ENCODE data around the gene CEP112. TPM values are rescaled to one million over a fixed set of nuclear protein-coding genes. Genes with fewer than 3 reads are reported as not detected.

The CEP112 gene
- total and polyA plus RNA-seq, 2 of the 4 experiments (the other 2 are of a cell fraction) = 2.5 to 5.6 TPM

- H2BK20ac ChIP-seq (ENCODE audit: low read depth, low read length) = no peak overlapping the region
- DNase-seq (peak; percentile 70), ATAC-seq (ENCODE audit: low read depth) (no peak; the same call in 1 of the 2 replicates)
- no peak overlapping the region for H2AFZ ChIP-seq (replicated peaks; ENCODE audit: low read length, poor library complexity)
- H4K5ac ChIP-seq (ENCODE audit: low read depth, low read length) = no peak overlapping the region
- no peak overlapping the region for H3K18ac ChIP-seq (ENCODE audit: low read depth, low read length)
- no peak overlapping the region for H3K4ac ChIP-seq (ENCODE audit: low read depth, low read length)
- no peak overlapping the region for H3K4me3 ChIP-seq (ENCODE audit: insufficient read depth, low read depth, low read length)
- no peak overlapping the region for H3K23ac ChIP-seq (ENCODE audit: low read depth, low read length)
- H2BK5ac ChIP-seq (ENCODE audit: low read depth, low read length, poor library complexity, severe bottlenecking) = no peak overlapping the region
- H3K14ac ChIP-seq (replicated peaks; ENCODE audit: low read depth, low read length) = no peak overlapping the region
- no peak overlapping the region for H2BK120ac ChIP-seq (ENCODE audit: low read depth, low read length)
- H3K9me3 ChIP-seq (ENCODE audit: control insufficient read depth, insufficient read depth, low read length) = no peaks in the 10 kb centered on the region
- peak; percentile 41; the same call in 1 of the 2 replicates for TF ChIP-seq BHLHE40 (IDR thresholded peaks at IDR 0.05; ENCODE audit: low read depth, low read length)
- no peak for TF ChIP-seq MAFK (IDR thresholded peaks at IDR 0.05; ENCODE audit: low read depth, low read length)
- peak; percentile 83 for TF ChIP-seq NFE2L2 (IDR thresholded peaks at IDR 0.05; ENCODE audit: low read depth, low read length)
- no peaks in the 10 kb centered on the region for H4K20me1 ChIP-seq (ENCODE audit: insufficient read depth, low read length)
- no peaks in the 10 kb centered on the region for H3K27me3 ChIP-seq (ENCODE audit: control insufficient read depth, insufficient read depth, low read length)
- H3K79me1 ChIP-seq (ENCODE audit: low read depth in 1 of 2, low read length in 2 of 2) = no peaks in the 10 kb centered on the region
- dilution Hi-C loops (cut with HindIII; ENCODE audit: low sequenced_read_pairs, unreplicated experiment) (no loop called here), intact Hi-C loops (cut with micrococcal nuclease) (no loop called here), in situ Hi-C loops (cut with MboI; ENCODE audit: low sequenced_read_pairs) (no loop called here)
- H4K8ac ChIP-seq (ENCODE audit: low read depth in 2 of 2, low read length in 2 of 2) = no peak overlapping the region
- peaks cover 5% of the 10 kb centered on the region; the same call in 1 of the 2 replicates for H3K4me1 ChIP-seq (ENCODE audit: control insufficient read depth, insufficient read depth, low read length)
- no peaks in the 10 kb centered on the region for H3K9me1 ChIP-seq (ENCODE audit: insufficient read depth, low read length)
- 86% methylated on average over 1 of the region's 2 CpGs; no CpG with 5 or more reads in 1 of the 2 experiments for WGBS, 2 experiments (ENCODE audit: extremely low coverage in 2 of 2, insufficient read length in 1 of 2)
- no peak overlapping the region for H2AK9ac ChIP-seq (replicated peaks; ENCODE audit: low read depth, low read length, poor library complexity)
- H3K56ac ChIP-seq (ENCODE audit: extremely low read depth, insufficient read depth, low read length) = no peak overlapping the region
- H2BK15ac ChIP-seq (ENCODE audit: low read depth, low read length) = no peak overlapping the region
- BruUV-seq (replicated peaks) = no TSS peak
- H3K36me3 ChIP-seq (ENCODE audit: control insufficient read depth, insufficient read depth, low read length) = no peaks in the 10 kb centered on the region
- H4K91ac ChIP-seq (ENCODE audit: insufficient read depth, low read depth, low read length) = no peak overlapping the region
- CTCF ChIA-PET = no interaction called here
- POLR2A ChIA-PET (ENCODE audit: unreplicated experiment) = no interaction called here
- H3K4me2 ChIP-seq (ENCODE audit: low read depth, low read length) = no peak overlapping the region
- H3K9ac ChIP-seq (ENCODE audit: low read depth, low read length) = no peak overlapping the region
- H2AK5ac ChIP-seq (ENCODE audit: low read depth, low read length) = no peak overlapping the region
- H3K27ac ChIP-seq (ENCODE audit: insufficient read depth, low read length) = no peak overlapping the region
Observed at GRCh38 chr17:65660947-65661346, 531.0 kb downstream of the CEP112 start.

Data from IMR-90 (cell line).